ENCODE data around the gene GNPTAB. TPM values are rescaled to one million over a fixed set of nuclear protein-coding genes. Genes with fewer than 3 reads are reported as not detected.
"Not testable (repeated sequence)": the region's sequence is repeated elsewhere in the genome, so short reads cannot be mapped to it uniquely, and the experiment has no call there.

Gene GNPTAB
- polyA plus RNA-seq, 3 donors: 5.8 to 15.3 (median 9.2) TPM

GRCh38 chr12:101750152-101750551, 80.6 kb downstream of the GNPTAB start:
- no peak overlapping the region for H3K27ac ChIP-seq (ENCODE audit: low read depth, low read length)
- WGBS, 3 donors: 91 to 96% (median 95%) methylated on average over 4 of the region's 4 CpGs

DNA sequence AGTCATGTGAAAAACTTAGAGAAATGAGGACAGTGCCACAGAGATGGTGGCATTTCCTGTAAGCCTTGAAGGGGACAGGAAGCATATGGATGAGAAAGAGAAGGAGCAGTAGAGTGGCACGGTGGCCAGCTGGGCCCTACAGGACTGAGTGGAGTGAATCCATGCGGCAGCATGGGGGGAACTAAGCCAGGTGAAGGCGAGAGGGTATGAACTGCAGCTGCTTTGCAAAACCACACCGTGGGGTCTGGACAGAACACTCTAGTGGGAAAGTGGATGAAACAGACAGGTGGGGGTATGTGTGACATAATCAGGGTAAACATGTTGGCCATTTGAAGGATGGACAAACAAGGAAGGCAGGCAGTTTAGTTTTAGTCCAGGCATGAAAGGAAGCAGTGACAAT, 81.1 kb downstream of the GNPTAB start:
- 64 to 86% (median 82%) methylated on average over 4 of the region's 4 CpGs for whole genome bisulfite sequencing, 3 donors

GRCh38 chr12:101748907-101749306, 81.9 kb downstream of the GNPTAB start:
- 93 to 100% (median 100%) methylated on average over 1 of the region's 1 CpG for WGBS, 3 donors
- no peak overlapping the region for H3K27ac ChIP-seq (ENCODE audit: low read depth, low read length)

More for the DNA sequence above, 81.1 kb downstream of the GNPTAB start:
- H3K27ac ChIP-seq (ENCODE audit: low read depth, low read length): no peak overlapping the region

DNA sequence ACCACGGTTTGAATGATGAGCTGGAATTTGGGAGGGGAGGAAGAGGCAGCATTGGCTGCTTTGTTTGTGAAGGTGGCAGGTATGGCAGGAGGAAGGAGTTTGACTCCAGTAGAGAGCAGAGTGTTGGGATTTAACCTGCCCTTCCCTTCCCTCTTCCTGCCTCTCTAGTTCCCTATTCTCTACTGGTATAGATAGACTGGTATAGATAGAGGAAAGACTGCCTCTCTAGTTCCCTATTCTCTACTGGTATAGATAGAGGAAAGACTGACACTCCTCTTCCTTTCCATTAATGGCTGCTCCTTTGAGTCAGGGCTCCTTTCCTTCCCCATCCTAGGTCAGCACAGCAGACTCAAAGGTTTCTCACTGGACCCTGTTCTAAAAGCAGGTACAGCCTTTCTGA, 83.1 kb downstream of the GNPTAB start:
- 89 to 90% (median 89%) methylated on average over 1 of the region's 1 CpG for WGBS, 3 donors
- no peak overlapping the region for H3K27ac ChIP-seq (ENCODE audit: low read depth, low read length)

- H3K27ac ChIP-seq (ENCODE audit: low read depth, low read length): no peak overlapping the region
- WGBS, 3 donors: 46 to 95% (median 87%) methylated on average over 1 of the region's 1 CpG
Observed at GRCh38 chr12:101746661-101747060, 84.1 kb downstream of the GNPTAB start.

DNA sequence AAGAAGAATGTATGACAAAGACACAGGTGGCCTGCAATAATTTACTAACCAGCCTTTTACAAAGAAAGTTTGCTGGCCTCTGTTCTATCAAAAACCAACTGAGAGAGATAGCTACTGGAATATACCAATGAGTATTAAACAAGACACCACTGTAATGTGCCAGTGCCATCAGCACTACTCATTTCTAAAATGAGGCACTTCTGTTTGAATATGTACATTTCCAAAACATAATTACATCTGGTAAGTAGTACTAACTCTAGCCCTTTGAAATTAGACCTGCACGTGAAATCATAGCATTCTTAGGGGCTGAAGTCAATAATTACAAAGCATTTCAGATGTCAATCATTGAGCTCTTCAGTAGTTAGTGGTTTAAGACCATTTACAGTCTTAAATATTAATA, 84.6 kb downstream of the GNPTAB start:
- 62 to 95% (median 93%) methylated on average over 1 of the region's 1 CpG for WGBS, 3 donors
- H3K27ac ChIP-seq (ENCODE audit: low read depth, low read length): no peak overlapping the region

DNA sequence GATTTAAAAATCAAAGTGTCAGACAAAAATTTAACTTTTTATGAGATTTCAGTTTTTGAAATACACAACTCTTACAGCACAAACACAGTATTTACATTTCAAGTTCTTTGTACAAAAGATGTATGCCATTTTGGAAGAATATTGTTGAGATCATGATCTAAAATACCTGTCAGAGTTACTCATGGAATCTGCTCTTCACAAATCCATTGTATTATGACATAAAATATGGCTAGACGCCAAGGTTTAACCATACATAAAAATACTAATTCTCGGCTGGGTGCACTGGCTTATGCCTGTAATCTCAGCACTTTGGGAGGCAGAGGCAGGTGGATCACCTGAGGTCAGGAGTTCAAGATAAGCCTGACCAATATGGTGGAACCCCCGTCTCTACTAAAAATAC, 85.3 kb downstream of the GNPTAB start:
- 70 to 88% (median 87%) methylated on average over 3 of the region's 3 CpGs for WGBS, 3 donors
- H3K27ac ChIP-seq (ENCODE audit: low read depth, low read length): no peak overlapping the region

- WGBS, 3 donors: 77 to 85% (median 78%) methylated on average over 10 of the region's 10 CpGs
- no peak overlapping the region for H3K27ac ChIP-seq (ENCODE audit: low read depth, low read length)
Observed at GRCh38 chr12:101743724-101744472, 86.9 kb downstream of the GNPTAB start.

GRCh38 chr12:101743242-101743641, 87.5 kb downstream of the GNPTAB start:
- WGBS, 3 donors: 71 to 85% (median 74%) methylated on average over 1 of the region's 1 CpG
- no peak overlapping the region for H3K27ac ChIP-seq (ENCODE audit: low read depth, low read length)

DNA sequence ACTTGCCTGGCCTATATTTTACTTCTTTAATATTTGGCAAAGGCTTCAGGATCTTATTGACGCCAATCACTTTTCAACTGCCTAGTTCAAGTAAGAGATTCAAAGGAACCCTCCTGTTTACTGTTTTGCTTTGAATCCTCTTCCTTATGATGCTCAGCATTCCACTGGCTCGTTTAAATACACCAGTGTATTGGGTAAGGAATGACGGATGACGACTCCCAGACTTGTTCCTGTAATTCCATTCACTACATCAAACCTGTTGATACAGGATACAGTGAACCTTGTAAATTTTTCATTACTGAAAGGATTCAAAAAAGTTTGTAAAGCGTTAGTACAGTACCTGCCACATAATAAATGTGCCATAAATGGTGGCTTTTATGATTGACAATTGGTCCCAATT, 89.8 kb downstream of the GNPTAB start:
- no peak overlapping the region for H3K27ac ChIP-seq (ENCODE audit: low read depth, low read length)
- WGBS, 3 donors: 85 to 88% (median 86%) methylated on average over 5 of the region's 5 CpGs

GRCh38 chr12:101740566-101740965, 90.2 kb downstream of the GNPTAB start:
- no peak overlapping the region for H3K27ac ChIP-seq (ENCODE audit: low read depth, low read length)
- WGBS, 3 donors: 94 to 97% (median 95%) methylated on average over 5 of the region's 5 CpGs

DNA sequence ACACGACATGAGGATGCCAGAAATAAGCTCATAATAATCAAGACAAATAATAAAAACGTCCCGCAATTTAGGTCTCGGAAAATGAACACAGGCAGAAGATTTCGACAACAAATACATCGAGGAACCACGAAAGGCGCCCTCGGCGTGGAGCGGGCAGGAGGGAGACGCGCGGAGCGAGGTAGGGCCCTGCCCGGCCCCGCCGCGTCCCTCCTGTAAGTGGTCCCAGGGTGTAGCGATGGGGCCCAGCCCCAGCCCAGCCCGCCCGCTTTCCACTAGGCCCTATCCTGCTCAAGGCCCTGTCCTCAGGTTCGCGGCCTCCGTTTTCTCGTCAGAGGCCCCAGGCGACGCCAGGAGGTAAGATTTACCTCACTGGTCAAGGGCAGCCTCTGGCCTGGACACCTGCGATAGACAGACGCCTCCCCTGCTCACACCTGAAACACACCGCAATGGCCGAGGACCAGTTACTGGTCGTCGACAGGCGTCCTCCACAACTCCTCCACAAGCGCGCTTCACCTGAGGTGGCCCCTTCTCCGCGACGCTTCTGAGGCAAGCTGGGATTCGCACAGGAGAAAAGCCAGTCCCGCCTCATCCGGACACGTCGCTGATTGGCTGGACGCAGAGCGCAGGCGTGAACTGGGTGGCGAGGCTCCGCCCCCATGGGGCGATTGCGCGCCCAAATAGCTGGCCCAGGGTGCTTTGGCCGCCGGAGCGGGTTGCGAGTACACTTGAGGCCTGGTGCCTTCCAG, 91.7 kb downstream of the GNPTAB start, which contains the start of gene SYCP3:
Gene SYCP3 (minus strand): TSS at position 543 of the 746 bp plus-strand sequence. CDS start 1,527 bp downstream, outside the sequence.
- WGBS, 3 donors: 98 to 99% (median 99%) methylated on average over 47 to 57 of the region's 57 CpGs
- H3K27ac ChIP-seq (ENCODE audit: low read depth, low read length): no peak within 1 kb of the TSS

- no peak overlapping the region for H3K27ac ChIP-seq (ENCODE audit: low read depth, low read length)
- 92 to 95% (median 94%) methylated on average over 6 of the region's 6 CpGs for WGBS, 3 donors
Observed at GRCh38 chr12:101737476-101737875, 93.3 kb downstream of the GNPTAB start.

- H3K27ac ChIP-seq (ENCODE audit: low read depth, low read length): not testable (repeated sequence)
- 94 to 95% (median 94%) methylated on average over 5 of the region's 5 CpGs for WGBS, 3 donors
Observed at GRCh38 chr12:101734482-101734881, 96.3 kb downstream of the GNPTAB start.

DNA sequence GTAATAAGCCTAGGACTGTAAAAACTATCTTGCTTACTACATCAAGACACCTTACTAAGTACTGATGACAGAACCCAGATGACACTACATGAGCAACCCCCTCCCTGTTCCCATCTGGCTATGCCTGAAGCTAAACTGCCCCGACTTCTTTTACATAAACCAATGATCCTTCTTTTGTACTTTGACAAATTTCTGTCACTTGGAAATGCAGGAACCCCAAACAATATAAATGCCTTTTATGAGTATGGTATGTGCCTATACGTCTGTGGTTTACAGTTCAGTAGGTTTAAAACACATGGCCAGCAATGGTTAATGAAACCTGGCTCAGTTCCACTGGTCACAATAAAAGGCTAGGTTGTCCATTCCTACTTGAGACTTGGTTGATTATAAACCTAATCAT, 97.6 kb downstream of the GNPTAB start:
- H3K27ac ChIP-seq (ENCODE audit: low read depth, low read length): no peak overlapping the region
- 54 to 77% (median 76%) methylated on average over 2 of the region's 2 CpGs for WGBS, 3 donors

DNA sequence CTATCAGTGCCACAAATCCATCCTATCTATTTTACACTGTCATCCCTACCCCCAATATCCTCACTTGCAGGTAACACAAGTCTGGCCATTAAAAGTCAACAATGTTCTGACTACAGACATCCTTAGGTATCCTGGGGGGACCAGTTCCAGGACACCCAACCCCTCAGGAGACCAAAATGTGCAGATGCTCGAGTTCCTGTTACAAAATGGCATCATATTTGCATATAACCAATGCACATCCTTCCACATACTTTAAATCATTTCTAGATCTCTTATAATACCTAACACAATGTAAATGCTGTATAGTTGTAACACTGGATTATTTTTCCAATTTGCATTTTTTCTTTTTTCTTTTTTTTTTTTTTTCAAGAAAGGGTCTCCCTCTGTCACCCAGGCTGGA, 98.4 kb downstream of the GNPTAB start:
- WGBS, 3 donors: 88 to 93% (median 88%) methylated on average over 1 of the region's 1 CpG
- H3K27ac ChIP-seq (ENCODE audit: low read depth, low read length): no peak overlapping the region

DNA sequence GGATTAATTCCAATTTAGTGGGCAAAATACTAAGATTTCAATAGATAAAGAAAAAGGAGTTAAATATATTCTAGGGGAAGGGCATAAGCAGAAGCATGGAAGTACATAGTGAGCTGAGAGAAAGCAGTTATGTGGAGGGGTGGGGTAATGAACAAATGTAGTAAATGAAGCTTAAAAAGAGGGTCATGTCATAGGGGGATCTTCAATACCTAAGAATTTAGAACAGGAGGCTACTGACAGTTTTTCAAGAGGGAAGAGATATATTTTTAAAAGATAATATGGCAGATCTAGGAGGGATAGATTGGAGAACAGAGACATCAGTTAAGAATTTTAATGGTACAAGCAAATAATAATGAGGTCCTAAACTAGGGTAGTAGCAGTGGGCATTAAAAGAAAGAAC, 100.9 kb downstream of the GNPTAB start:
- H3K27ac ChIP-seq (ENCODE audit: low read depth, low read length): no peak overlapping the region

GRCh38 chr12:101727098-101727497, 103.7 kb downstream of the GNPTAB start:
- no peak overlapping the region for H3K27ac ChIP-seq (ENCODE audit: low read depth, low read length)

DNA sequence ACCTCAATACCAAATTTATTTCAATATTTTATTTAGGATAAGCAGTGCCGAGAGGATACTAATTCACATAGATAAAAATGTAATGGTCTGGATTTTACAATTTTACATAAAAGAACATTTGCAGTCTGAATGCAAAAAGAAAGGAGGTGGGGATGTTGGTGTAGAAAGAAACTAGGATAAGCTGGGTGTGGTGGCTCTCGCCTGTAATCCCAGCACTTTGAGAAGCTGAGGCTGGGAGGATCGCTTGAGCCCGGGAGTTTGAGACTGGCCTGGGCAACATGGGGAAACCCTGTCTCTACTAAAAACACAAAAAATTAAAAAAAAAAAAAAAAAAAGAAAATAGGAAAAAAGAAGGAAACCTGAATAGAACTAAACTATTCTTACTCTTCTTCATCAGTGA, 108.4 kb downstream of the GNPTAB start:
- no peak overlapping the region for H3K27ac ChIP-seq (ENCODE audit: low read depth, low read length)
- WGBS, 3 donors: 97 to 99% (median 99%) methylated on average over 4 of the region's 4 CpGs

DNA sequence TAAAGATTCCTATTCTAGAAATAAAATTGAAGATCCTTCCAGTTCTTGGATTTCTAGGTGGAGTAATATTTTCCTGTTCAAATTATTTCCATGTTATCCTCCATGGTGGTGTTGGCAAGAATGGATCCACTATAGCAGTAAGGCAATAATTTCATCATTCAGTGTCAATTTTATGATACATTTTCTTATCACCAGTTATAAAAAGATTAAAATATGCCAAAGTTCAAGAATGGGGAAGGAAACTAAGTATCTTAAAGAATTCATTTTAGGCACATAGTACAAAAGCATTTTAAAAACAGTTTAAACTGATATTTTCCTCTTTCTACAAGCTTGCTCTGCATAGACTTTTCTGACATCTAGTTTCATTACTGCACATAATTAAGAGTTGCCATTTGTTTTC, 110.6 kb downstream of the GNPTAB start:
- no peak overlapping the region for H3K27ac ChIP-seq (ENCODE audit: low read depth, low read length)

Measured in adipose tissue (tissue), 3 donors.